HepG2 (cell line): ENCODE results near the gene GGPS1. TPM values are rescaled to one million over a fixed set of nuclear protein-coding genes. Genes with fewer than 3 reads are reported as not detected.
A peak's percentile ranks its signal among the peaks of the same experiment; 100 is the strongest.

ENCODE experiments used
- CREB1 ChIP-seq, 2 experiments: fragments of 450-650 bp in 1 of 2; IDR thresholded peaks; 2 replicates each; pipeline ENCODE4 v1.6.1; 2016 to 2017; ENCODE audit warnings: control low read depth in 1 of 2, mild to moderate bottlenecking in 1 of 2, missing compliant biosample characterization in 1 of 2, missing genetic modification characterization in 1 of 2
- ELF1 ChIP-seq: sonication (generic); formaldehyde crosslinking; IDR thresholded peaks from 2 replicates; pipeline ENCODE4 v1.4.0; 2020; ENCODE audit warnings: missing genetic modification reagents
- ELF3 ChIP-seq: IDR thresholded peaks from 2 replicates; pipeline ENCODE4 v1.6.1; 2016; ENCODE audit warnings: missing genetic modification reagents, missing compliant biosample characterization
- FIP1L1 ChIP-seq: fragments of 200-400 bp; formaldehyde crosslinking; IDR thresholded peaks from 2 replicates; pipeline ENCODE4 v1.6.1; 2018; ENCODE audit warnings: low read depth, mild to moderate bottlenecking, low read length, moderate library complexity, borderline replicate concordance; ENCODE audit not compliant: insufficient read depth
- GATA4 ChIP-seq: sonication (generic); IDR thresholded peaks from 2 replicates; pipeline ENCODE4 v1.6.1; 2016; ENCODE audit warnings: antibody characterized with exemption, low read depth, borderline replicate concordance
- IRF2 ChIP-seq: IDR thresholded peaks from 2 replicates; pipeline ENCODE4 v1.6.1; 2018; ENCODE audit warnings: missing genetic modification reagents, missing compliant biosample characterization
- IRX3 ChIP-seq: sonication (generic); formaldehyde crosslinking; IDR thresholded peaks from 2 replicates; pipeline ENCODE4 v1.8.1; 2023; ENCODE audit warnings: mild to moderate bottlenecking, low read depth, missing genetic modification reagents, borderline replicate concordance
- MAFG ChIP-seq: sonication (generic); formaldehyde crosslinking; IDR thresholded peaks from 2 replicates; pipeline ENCODE4 v1.5.1; 2020; ENCODE audit warnings: mild to moderate bottlenecking, missing genetic modification reagents
- MBD4 ChIP-seq: IDR thresholded peaks from 2 replicates; pipeline ENCODE4 v1.6.1; 2012; ENCODE audit warnings: low read length, inconsistent platforms, borderline replicate concordance
- PHF5A ChIP-seq: IDR thresholded peaks from one replicate; pipeline ENCODE4 v1.6.1; 2018; ENCODE audit warnings: low read depth, missing genetic modification reagents; ENCODE audit not compliant: unreplicated experiment
- SCMH1 ChIP-seq: sonication (generic); formaldehyde crosslinking; IDR thresholded peaks from 2 replicates; pipeline ENCODE4 v1.9.0; 2021; ENCODE audit warnings: missing genetic modification reagents, mild to moderate bottlenecking, borderline replicate concordance
- SMAD3 ChIP-seq: sonication (generic); formaldehyde crosslinking; IDR thresholded peaks from 2 replicates; pipeline ENCODE4 v1.4.0; 2020; ENCODE audit warnings: missing genetic modification reagents
- SP5 ChIP-seq: IDR thresholded peaks from 2 replicates; pipeline ENCODE4 v1.6.1; 2016; ENCODE audit warnings: low read depth, borderline replicate concordance
- SRSF1 ChIP-seq: fragments of 200-400 bp; formaldehyde crosslinking; optimal IDR thresholded peaks from 2 replicates; pipeline ENCODE3; 2017; ENCODE audit warnings: mild to moderate bottlenecking, low read depth, low read length, moderate library complexity
- TGIF2 ChIP-seq: IDR thresholded peaks from 2 replicates; pipeline ENCODE4 v1.6.1; 2016; ENCODE audit warnings: control low read depth, missing compliant biosample characterization
- ZNF253 ChIP-seq: sonication (generic); formaldehyde crosslinking; IDR thresholded peaks from 2 replicates; pipeline ENCODE4 v1.8.0; 2022; ENCODE audit warnings: mild to moderate bottlenecking, missing genetic modification reagents, borderline replicate concordance
- ZNF614 ChIP-seq: IDR thresholded peaks from 2 replicates; pipeline ENCODE4 v1.6.1; 2018; ENCODE audit warnings: missing biosample characterization, missing genetic modification reagents, inconsistent platforms, borderline replicate concordance
- polyA plus RNA-seq, 8 experiments: library from polyadenylated mRNA; depleted of rRNA in 3 of 8; stranded (reverse) in 7 of 8; unstranded in 1 of 8; fragments of >200 nt; fragmentation: Illumina TruSeq in 4 of 8; extraction: Trizol in 4 of 8; gene quantifications; 2 replicates each; pipeline versions ENCODE4 v1.2.1 to v1.2.3, GENCODE V29; 2011 to 2016; ENCODE audit warnings: low read depth in 4 of 8, missing spikeins in 1 of 8, mixed read lengths in 1 of 8; ENCODE audit not compliant: insufficient read depth in 1 of 8
- total RNA-seq, 5 experiments: library from RNA; depleted of rRNA; stranded (reverse); fragments of >200 nt; fragmentation: Illumina TruSeq; extraction: Trizol; gene quantifications; 2 replicates each; pipeline ENCODE4 v1.2.3, GENCODE V29; 2016; ENCODE audit warnings: low read depth in 1 of 5
- TF ChIP-seq, protein P1 (sequence below), 2 experiments: fragments of 450-650 bp in 1 of 2; sonication (generic) in 1 of 2; formaldehyde crosslinking in 1 of 2; IDR thresholded peaks; 2 replicates each; pipeline versions ENCODE4 v1.6.1 to v1.8.0; 2016 to 2022; ENCODE audit warnings: antibody characterized with exemption in 1 of 2, mild to moderate bottlenecking in 1 of 2, missing genetic modification reagents in 1 of 2
- TF ChIP-seq, protein P2 (sequence below): conservative IDR thresholded peaks from 2 replicates; pipeline ENCODE4 v1.6.1; 2018; ENCODE audit warnings: missing genetic modification reagents

Gene GGPS1
- total and polyA plus RNA-seq, 2 of the 13 experiments (the other 11 are each of a cell fraction or from before 2014, with no cell fraction given) = 28.8 to 42.6 TPM

DNA sequence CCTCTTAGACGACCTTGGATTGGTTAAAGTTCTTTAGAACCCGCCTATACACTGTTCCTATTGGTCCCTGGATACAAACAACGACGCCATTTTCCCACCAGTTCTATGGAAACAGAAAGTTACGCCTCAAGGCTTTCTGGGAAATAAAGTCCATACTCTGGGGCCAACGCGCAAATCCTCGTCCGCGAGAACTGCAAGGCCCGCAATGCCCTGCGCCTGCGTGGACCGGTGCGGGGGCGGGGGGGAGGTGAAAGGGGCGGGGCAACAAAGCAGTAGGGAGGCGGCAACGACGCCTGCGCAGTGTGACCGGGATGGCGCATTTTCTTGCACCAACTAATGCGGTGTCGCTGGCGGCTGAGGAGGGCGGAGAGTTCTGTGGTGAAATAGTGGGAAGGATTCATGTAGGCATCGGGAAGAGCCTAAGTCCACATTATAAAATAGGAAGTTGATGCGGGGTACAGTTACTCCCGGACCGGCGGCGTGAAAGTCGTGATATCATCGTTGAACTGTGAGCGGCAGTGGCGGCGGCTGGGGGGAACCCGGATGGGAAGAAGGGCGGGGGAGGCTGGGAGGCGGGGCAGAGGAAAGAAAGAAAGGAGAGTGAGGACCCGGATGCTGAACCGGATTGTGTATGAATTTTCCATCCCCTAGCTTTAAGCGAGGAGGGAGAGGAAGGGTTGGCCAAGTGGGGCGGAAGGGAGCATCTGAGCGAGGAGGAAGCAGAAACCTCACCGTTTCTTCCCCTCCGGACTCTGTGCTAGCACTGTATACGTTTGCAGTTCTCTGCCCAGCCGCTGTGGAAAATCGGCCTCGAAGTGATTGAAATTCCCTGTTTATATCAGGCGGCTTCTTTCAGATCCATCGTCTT is at the start of gene GGPS1 (continued):
- TF ChIP-seq GATA4 (peak; percentile 59; the same call in 1 of the 2 replicates), SP5 (CRISPR knock-in tag) (peak; percentile 57; the same call in 1 of the 2 replicates), ELF3 (peak; percentile 81), SMAD3 (CRISPR knock-in tag) (peak; percentile 46; the same call in 1 of the 2 replicates), SCMH1 (CRISPR knock-in tag) (no peak), TGIF2 (CRISPR knock-in tag) (peak; percentile 50; the same call in 1 of the 2 replicates), PHF5A (no peak), CREB1 (IDR thresholded peaks at IDR 0.05) (peak; percentile 75), CREB1 (CRISPR knock-in tag; IDR thresholded peaks at IDR 0.05) (peak; percentile 77), MBD4 (no peak), FIP1L1 (no peak), ZNF614 (CRISPR knock-in tag) (0 out of 2 replicates have a peak, but pooled peaks have one; percentile 26), MAFG (no peak), IRF2 (CRISPR knock-in tag) (peak; percentile 61), SRSF1 (peak; percentile 6), ZNF253 (CRISPR knock-in tag) (no peak), ELF1 (CRISPR knock-in tag) (peak; percentile 28; the same call in 1 of the 2 replicates), IRX3 (CRISPR knock-in tag) (no peak)
- TF ChIP-seq, protein P1, sequence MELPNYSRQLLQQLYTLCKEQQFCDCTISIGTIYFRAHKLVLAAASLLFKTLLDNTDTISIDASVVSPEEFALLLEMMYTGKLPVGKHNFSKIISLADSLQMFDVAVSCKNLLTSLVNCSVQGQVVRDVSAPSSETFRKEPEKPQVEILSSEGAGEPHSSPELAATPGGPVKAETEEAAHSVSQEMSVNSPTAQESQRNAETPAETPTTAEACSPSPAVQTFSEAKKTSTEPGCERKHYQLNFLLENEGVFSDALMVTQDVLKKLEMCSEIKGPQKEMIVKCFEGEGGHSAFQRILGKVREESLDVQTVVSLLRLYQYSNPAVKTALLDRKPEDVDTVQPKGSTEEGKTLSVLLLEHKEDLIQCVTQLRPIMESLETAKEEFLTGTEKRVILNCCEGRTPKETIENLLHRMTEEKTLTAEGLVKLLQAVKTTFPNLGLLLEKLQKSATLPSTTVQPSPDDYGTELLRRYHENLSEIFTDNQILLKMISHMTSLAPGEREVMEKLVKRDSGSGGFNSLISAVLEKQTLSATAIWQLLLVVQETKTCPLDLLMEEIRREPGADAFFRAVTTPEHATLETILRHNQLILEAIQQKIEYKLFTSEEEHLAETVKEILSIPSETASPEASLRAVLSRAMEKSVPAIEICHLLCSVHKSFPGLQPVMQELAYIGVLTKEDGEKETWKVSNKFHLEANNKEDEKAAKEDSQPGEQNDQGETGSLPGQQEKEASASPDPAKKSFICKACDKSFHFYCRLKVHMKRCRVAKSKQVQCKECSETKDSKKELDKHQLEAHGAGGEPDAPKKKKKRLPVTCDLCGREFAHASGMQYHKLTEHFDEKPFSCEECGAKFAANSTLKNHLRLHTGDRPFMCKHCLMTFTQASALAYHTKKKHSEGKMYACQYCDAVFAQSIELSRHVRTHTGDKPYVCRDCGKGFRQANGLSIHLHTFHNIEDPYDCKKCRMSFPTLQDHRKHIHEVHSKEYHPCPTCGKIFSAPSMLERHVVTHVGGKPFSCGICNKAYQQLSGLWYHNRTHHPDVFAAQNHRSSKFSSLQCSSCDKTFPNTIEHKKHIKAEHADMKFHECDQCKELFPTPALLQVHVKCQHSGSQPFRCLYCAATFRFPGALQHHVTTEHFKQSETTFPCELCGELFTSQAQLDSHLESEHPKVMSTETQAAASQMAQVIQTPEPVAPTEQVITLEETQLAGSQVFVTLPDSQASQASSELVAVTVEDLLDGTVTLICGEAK (IDR thresholded peaks at IDR 0.05) = 0 out of 2 replicates have a peak, but pooled peaks have one; percentile 22
- TF ChIP-seq, protein P1 (CRISPR knock-in tag; IDR thresholded peaks at IDR 0.05) = no peak
- TF ChIP-seq, protein P2, sequence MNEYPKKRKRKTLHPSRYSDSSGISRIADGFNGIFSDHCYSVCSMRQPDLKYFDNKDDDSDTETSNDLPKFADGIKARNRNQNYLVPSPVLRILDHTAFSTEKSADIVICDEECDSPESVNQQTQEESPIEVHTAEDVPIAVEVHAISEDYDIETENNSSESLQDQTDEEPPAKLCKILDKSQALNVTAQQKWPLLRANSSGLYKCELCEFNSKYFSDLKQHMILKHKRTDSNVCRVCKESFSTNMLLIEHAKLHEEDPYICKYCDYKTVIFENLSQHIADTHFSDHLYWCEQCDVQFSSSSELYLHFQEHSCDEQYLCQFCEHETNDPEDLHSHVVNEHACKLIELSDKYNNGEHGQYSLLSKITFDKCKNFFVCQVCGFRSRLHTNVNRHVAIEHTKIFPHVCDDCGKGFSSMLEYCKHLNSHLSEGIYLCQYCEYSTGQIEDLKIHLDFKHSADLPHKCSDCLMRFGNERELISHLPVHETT (CRISPR knock-in tag) = no peak
